Measurements from ENCODE around the gene MRPL58.
A peak's percentile ranks its signal among the peaks of the same experiment; 100 is the strongest.
"Not testable (repeated sequence)": the region's sequence is repeated elsewhere in the genome, so short reads cannot be mapped to it uniquely, and the experiment has no call there.

MRPL58 gene

GRCh38 chr17:75012346-75013091 lies at the start of gene MRPL58:
TSS of gene MRPL58 (plus strand) at chr17:75012670. CDS start at chr17:75012687, 17 bp downstream.
- DNase-seq = peak; percentile 88

- no peak for DNase-seq
These were observed 48.8 kb upstream of the MRPL58 start for GRCh38 chr17:74963656-74964055.

- no peak for DNase-seq
These were observed 48.2 kb upstream of the MRPL58 start for GRCh38 chr17:74964246-74964761.

GRCh38 chr17:74964988-74965622 lies 47.4 kb upstream of the MRPL58 start:
- DNase-seq = no peak

- no peak for DNase-seq
These were observed 44.1 kb upstream of the MRPL58 start for GRCh38 chr17:74968361-74968780.

- not testable (repeated sequence) for DNase-seq
These were observed 43.0 kb upstream of the MRPL58 start for GRCh38 chr17:74969501-74969900.

GRCh38 chr17:74970395-74970794 lies 42.1 kb upstream of the MRPL58 start:
- DNase-seq = no peak

- DNase-seq = no peak
These were observed 41.2 kb upstream of the MRPL58 start for GRCh38 chr17:74971069-74971841.

- DNase-seq = no peak
These were observed 40.7 kb upstream of the MRPL58 start for GRCh38 chr17:74971842-74972106.

- DNase-seq = no peak
These were observed 40.1 kb upstream of the MRPL58 start, which contains the start of gene HID1 for GRCh38 chr17:74972107-74972972. TSS of gene HID1 (minus strand) at chr17:74972759. CDS start at chr17:74972656, 103 bp downstream.

- no peak for DNase-seq
These were observed 39.5 kb upstream of the MRPL58 start for GRCh38 chr17:74972973-74973328.

- no peak for DNase-seq
These were observed 36.5 kb upstream of the MRPL58 start for GRCh38 chr17:74975943-74976342.

GRCh38 chr17:74977802-74978201 lies 34.7 kb upstream of the MRPL58 start:
- DNase-seq = no peak

- DNase-seq = no peak
These were observed 34.2 kb upstream of the MRPL58 start for GRCh38 chr17:74978240-74978639.

GRCh38 chr17:74979408-74980146 lies 32.9 kb upstream of the MRPL58 start:
- no peak for DNase-seq

- DNase-seq = no peak
These were observed 31.0 kb upstream of the MRPL58 start for GRCh38 chr17:74981318-74981978.

GRCh38 chr17:74981979-74982662 lies 30.3 kb upstream of the MRPL58 start:
- peak; percentile 54 for DNase-seq

GRCh38 chr17:74982663-74983313 lies 29.7 kb upstream of the MRPL58 start:
- not testable (repeated sequence) for DNase-seq

GRCh38 chr17:74986206-74986576 lies 26.3 kb upstream of the MRPL58 start:
- no peak for DNase-seq

GRCh38 chr17:74987418-74987908 lies 25.0 kb upstream of the MRPL58 start, which contains the start of gene CDR2L:
TSS of gene CDR2L (plus strand) at chr17:74987632. CDS start at chr17:74988044, 412 bp downstream.
- DNase-seq = peak; percentile 74
